ENCODE data around the gene SOCS7.

SOCS7 gene

GRCh38 chr17:38344420-38344745, 7.3 kb upstream of the SOCS7 start:
- TF ChIP-seq CTCF (IDR thresholded peaks at IDR 0.05; ENCODE audit: insufficient read depth, missing control alignments) = no peak
- FAIRE-seq = no peak
- no peak for DNase-seq (ENCODE audit: insufficient read length, low spot score)

- no peak for DNase-seq (ENCODE audit: insufficient read length, low spot score)
- no peak for TF ChIP-seq CTCF (IDR thresholded peaks at IDR 0.05; ENCODE audit: insufficient read depth, missing control alignments)
- FAIRE-seq = no peak
Measured at GRCh38 chr17:38345743-38346142, 5.9 kb upstream of the SOCS7 start.

- peak; percentile 100 for TF ChIP-seq CTCF (IDR thresholded peaks at IDR 0.05; ENCODE audit: insufficient read depth, missing control alignments)
- DNase-seq (ENCODE audit: insufficient read length, low spot score) = no peak
- FAIRE-seq = no peak
Measured at GRCh38 chr17:38349097-38349730, 2.4 kb upstream of the SOCS7 start.

- FAIRE-seq (no peak), DNase-seq (ENCODE audit: insufficient read length, low spot score) (no peak)
- TF ChIP-seq CTCF (IDR thresholded peaks at IDR 0.05; ENCODE audit: insufficient read depth, missing control alignments) = no peak
Measured at GRCh38 chr17:38350035-38350434, 1.6 kb upstream of the SOCS7 start.

GRCh38 chr17:38352245-38353085, 821 bp downstream of the SOCS7 start:
- DNase-seq (ENCODE audit: insufficient read length, low spot score) (no peak), FAIRE-seq (no peak)
- no peak for TF ChIP-seq CTCF (IDR thresholded peaks at IDR 0.05; ENCODE audit: insufficient read depth, missing control alignments)

GRCh38 chr17:38353086-38353604, 1.5 kb downstream of the SOCS7 start:
- DNase-seq (ENCODE audit: insufficient read length, low spot score) (no peak), FAIRE-seq (no peak)
- TF ChIP-seq CTCF (IDR thresholded peaks at IDR 0.05; ENCODE audit: insufficient read depth, missing control alignments) = no peak

GRCh38 chr17:38353668-38354067, 2.0 kb downstream of the SOCS7 start:
- no peak for TF ChIP-seq CTCF (IDR thresholded peaks at IDR 0.05; ENCODE audit: insufficient read depth, missing control alignments)
- FAIRE-seq = no peak
- no peak for DNase-seq (ENCODE audit: insufficient read length, low spot score)

All from D721Med (cell line).